OCI-LY3 (cell line): ENCODE measurements around the gene AGO3.

ENCODE experiments used
- CTCF ChIP-seq: fragments of 200-600, 300-600 bp; sonication (generic); IDR thresholded peaks from 2 replicates; pipeline ENCODE4 v1.5.1; 2014; ENCODE audit warnings: antibody characterized with exemption, low read length, low read depth
- EZH2phosphoT487 ChIP-seq: fragments of 200-600 bp; shearing (Covaris generic); IDR thresholded peaks from 2 replicates; pipeline ENCODE4 v1.6.1; 2018; ENCODE audit warnings: antibody characterized with exemption, mixed run types, low read depth

GRCh38 chr1:36101546-36101945 is 170.6 kb downstream of the AGO3 start:
- TF ChIP-seq CTCF (no peak), EZH2phosphoT487 (no peak)
